ENCODE measurements around the gene SPRR5.

Gene SPRR5

DNA sequence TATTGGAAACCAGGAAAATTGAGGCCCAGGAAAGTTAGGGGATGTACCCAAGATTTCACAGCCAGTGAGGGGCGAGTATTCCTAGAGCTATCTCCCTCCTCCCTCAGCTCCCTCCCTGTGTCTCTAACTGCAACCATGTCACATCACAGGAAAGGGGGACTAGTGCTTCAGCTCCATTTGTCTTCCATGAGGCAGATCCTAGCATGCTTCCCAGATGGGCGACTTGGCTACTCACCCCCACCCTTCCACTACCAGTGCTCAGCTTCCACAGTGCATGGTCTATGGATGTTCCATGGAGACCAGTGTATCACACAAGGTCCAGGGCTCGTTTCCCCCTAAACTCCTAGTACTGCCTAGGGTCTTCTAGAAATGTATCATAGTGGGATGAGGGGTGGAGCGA, 18.8 kb downstream of the SPRR5 start:
- H3K4me1 ChIP-seq (ENCODE audit: low read length): peaks cover 14% of the 10 kb centered on the region
- H3K36me3 ChIP-seq (replicated peaks; ENCODE audit: insufficient read depth, low read length): no peaks in the 10 kb centered on the region
- no peak overlapping the region for H3K4me2 ChIP-seq (ENCODE audit: low read depth, low read length)
- no peak for DNase-seq
- H3K9me3 ChIP-seq (replicated peaks; ENCODE audit: insufficient read depth, low read length): no peaks in the 10 kb centered on the region
- H3K9ac ChIP-seq (ENCODE audit: low read length): no peak overlapping the region
- H4K20me1 ChIP-seq (ENCODE audit: insufficient read depth, low read length): no peaks in the 10 kb centered on the region
- no peaks in the 10 kb centered on the region for H3K9me2 ChIP-seq (replicated peaks; ENCODE audit: insufficient read depth, low read length)
- H3K27me3 ChIP-seq (replicated peaks; ENCODE audit: insufficient read depth, low read length): no peaks in the 10 kb centered on the region
- H3K27ac ChIP-seq (ENCODE audit: low read length): no peak overlapping the region
- H2AFZ ChIP-seq (ENCODE audit: low read length): no peak overlapping the region
- H3K4me3 ChIP-seq (ENCODE audit: low read length): no peak overlapping the region
- TF ChIP-seq CTCF (IDR thresholded peaks at IDR 0.05; ENCODE audit: low read length): no peak
- no peak for TF ChIP-seq EZH2 (optimal IDR thresholded peaks at IDR 0.05; ENCODE audit: low read depth, low read length)
- no peak for TF ChIP-seq EZH2phosphoT487 (IDR thresholded peaks at IDR 0.05; ENCODE audit: low read length)
- no peaks in the 10 kb centered on the region for H3F3A ChIP-seq (ENCODE audit: insufficient read depth, low read length)
- no peaks in the 10 kb centered on the region for H3K79me2 ChIP-seq (ENCODE audit: low read length)

GRCh38 chr1:152967201-152967600, 20.2 kb downstream of the SPRR5 start:
- Histone ChIP-seq H3K4me2 (ENCODE audit: low read depth, low read length) (no peak overlapping the region), H3K27ac (ENCODE audit: low read length) (no peak overlapping the region), H3K4me3 (ENCODE audit: low read length) (no peak overlapping the region), H3K9ac (ENCODE audit: low read length) (no peak overlapping the region), H3F3A (ENCODE audit: insufficient read depth, low read length) (no peaks in the 10 kb centered on the region), H3K36me3 (replicated peaks; ENCODE audit: insufficient read depth, low read length) (no peaks in the 10 kb centered on the region), H4K20me1 (ENCODE audit: insufficient read depth, low read length) (no peaks in the 10 kb centered on the region), H3K9me3 (replicated peaks; ENCODE audit: insufficient read depth, low read length) (no peaks in the 10 kb centered on the region), H3K27me3 (replicated peaks; ENCODE audit: insufficient read depth, low read length) (no peaks in the 10 kb centered on the region), H3K79me2 (ENCODE audit: low read length) (no peaks in the 10 kb centered on the region), H3K9me2 (replicated peaks; ENCODE audit: insufficient read depth, low read length) (no peaks in the 10 kb centered on the region), H2AFZ (ENCODE audit: low read length) (no peak overlapping the region), H3K4me1 (ENCODE audit: low read length) (peaks cover 14% of the 10 kb centered on the region)
- no peak for TF ChIP-seq EZH2 (optimal IDR thresholded peaks at IDR 0.05; ENCODE audit: low read depth, low read length)
- no peak for TF ChIP-seq CTCF (IDR thresholded peaks at IDR 0.05; ENCODE audit: low read length)
- TF ChIP-seq EZH2phosphoT487 (IDR thresholded peaks at IDR 0.05; ENCODE audit: low read length): no peak
- no peak for DNase-seq

GRCh38 chr1:152968248-152968647, 21.2 kb downstream of the SPRR5 start:
- Histone ChIP-seq H3K9me3 (replicated peaks; ENCODE audit: insufficient read depth, low read length) (no peaks in the 10 kb centered on the region), H2AFZ (ENCODE audit: low read length) (peak overlapping the region; percentile 55), H3K9me2 (replicated peaks; ENCODE audit: insufficient read depth, low read length) (no peaks in the 10 kb centered on the region), H3K27me3 (replicated peaks; ENCODE audit: insufficient read depth, low read length) (no peaks in the 10 kb centered on the region), H3K4me2 (ENCODE audit: low read depth, low read length) (peak overlapping the region; percentile 37), H3K36me3 (replicated peaks; ENCODE audit: insufficient read depth, low read length) (no peaks in the 10 kb centered on the region), H3F3A (ENCODE audit: insufficient read depth, low read length) (no peaks in the 10 kb centered on the region), H4K20me1 (ENCODE audit: insufficient read depth, low read length) (no peaks in the 10 kb centered on the region), H3K4me3 (ENCODE audit: low read length) (no peak overlapping the region), H3K79me2 (ENCODE audit: low read length) (no peaks in the 10 kb centered on the region), H3K9ac (ENCODE audit: low read length) (no peak overlapping the region), H3K27ac (ENCODE audit: low read length) (peak overlapping the region; percentile 13; the same call in 1 of the 2 replicates), H3K4me1 (ENCODE audit: low read length) (peaks cover 14% of the 10 kb centered on the region)
- TF ChIP-seq EZH2phosphoT487 (IDR thresholded peaks at IDR 0.05; ENCODE audit: low read length): no peak
- DNase-seq: peak; percentile 93

- no peaks in the 10 kb centered on the region for H3K9me2 ChIP-seq (replicated peaks; ENCODE audit: insufficient read depth, low read length)
- H3K9me3 ChIP-seq (replicated peaks; ENCODE audit: insufficient read depth, low read length): no peaks in the 10 kb centered on the region
- no peak for DNase-seq
- H3K79me2 ChIP-seq (ENCODE audit: low read length): no peaks in the 10 kb centered on the region
- H4K20me1 ChIP-seq (ENCODE audit: insufficient read depth, low read length): no peaks in the 10 kb centered on the region
- no peak overlapping the region for H3K27ac ChIP-seq (ENCODE audit: low read length)
- H3K4me2 ChIP-seq (ENCODE audit: low read depth, low read length): no peak overlapping the region
- H2AFZ ChIP-seq (ENCODE audit: low read length): peak overlapping the region; percentile 55; the same call in 1 of the 2 replicates
- H3K27me3 ChIP-seq (replicated peaks; ENCODE audit: insufficient read depth, low read length): no peaks in the 10 kb centered on the region
- peaks cover 14% of the 10 kb centered on the region for H3K4me1 ChIP-seq (ENCODE audit: low read length)
- H3K4me3 ChIP-seq (ENCODE audit: low read length): no peak overlapping the region
- H3K9ac ChIP-seq (ENCODE audit: low read length): no peak overlapping the region
- no peaks in the 10 kb centered on the region for H3F3A ChIP-seq (ENCODE audit: insufficient read depth, low read length)
- no peak for TF ChIP-seq EZH2 (optimal IDR thresholded peaks at IDR 0.05; ENCODE audit: low read depth, low read length)
- TF ChIP-seq CTCF (IDR thresholded peaks at IDR 0.05; ENCODE audit: low read length): no peak
- TF ChIP-seq EZH2phosphoT487 (IDR thresholded peaks at IDR 0.05; ENCODE audit: low read length): no peak
- H3K36me3 ChIP-seq (replicated peaks; ENCODE audit: insufficient read depth, low read length): no peaks in the 10 kb centered on the region
Measured at GRCh38 chr1:152969036-152969435, 22.0 kb downstream of the SPRR5 start.
